ENCODE measurements around the gene LRMDA. TPM values are rescaled to one million over a fixed set of nuclear protein-coding genes. Genes with fewer than 3 reads are reported as not detected.

LRMDA gene
- total RNA-seq, 2 experiments from 2014 or later, result not detected

DNA sequence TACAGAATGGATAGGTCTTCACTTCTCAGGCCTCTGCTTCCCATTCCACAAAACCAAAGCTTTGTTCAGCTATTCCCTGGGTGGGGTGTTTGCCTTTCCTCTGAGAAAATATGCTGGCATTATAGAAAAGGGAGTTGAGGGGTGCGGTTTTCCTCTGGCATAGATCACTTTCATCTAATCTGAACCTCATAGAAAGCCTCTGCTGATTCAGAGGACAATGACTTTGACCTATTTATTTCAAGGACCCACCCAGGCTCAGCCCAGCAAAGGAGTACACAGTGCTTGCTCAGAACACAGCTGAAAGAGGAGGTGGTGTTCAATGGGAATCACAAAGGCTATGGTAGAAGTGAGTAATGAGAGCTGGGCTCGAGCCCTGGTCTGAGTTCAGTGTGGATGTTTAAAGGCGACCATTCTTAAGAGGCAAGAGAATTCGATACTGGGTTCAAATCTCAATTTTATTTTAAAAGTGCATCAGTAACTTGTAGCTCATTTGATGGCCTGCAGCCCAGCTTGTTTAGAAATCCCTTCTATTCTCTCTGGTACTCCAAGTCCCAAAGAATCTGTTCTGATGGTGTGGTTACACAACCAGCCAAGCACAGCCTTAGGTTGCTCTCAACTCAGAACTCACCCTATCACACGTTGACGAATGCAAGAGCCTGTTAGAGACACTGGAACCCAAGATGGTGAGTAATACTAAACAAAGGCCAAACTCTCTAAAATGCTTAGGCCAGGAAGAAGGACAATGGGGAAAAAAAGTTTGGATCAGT lies 1012.8 kb downstream of the LRMDA start:
- ChIA-PET POLR2A (no interaction called here), CTCF (no interaction called here)

DNA sequence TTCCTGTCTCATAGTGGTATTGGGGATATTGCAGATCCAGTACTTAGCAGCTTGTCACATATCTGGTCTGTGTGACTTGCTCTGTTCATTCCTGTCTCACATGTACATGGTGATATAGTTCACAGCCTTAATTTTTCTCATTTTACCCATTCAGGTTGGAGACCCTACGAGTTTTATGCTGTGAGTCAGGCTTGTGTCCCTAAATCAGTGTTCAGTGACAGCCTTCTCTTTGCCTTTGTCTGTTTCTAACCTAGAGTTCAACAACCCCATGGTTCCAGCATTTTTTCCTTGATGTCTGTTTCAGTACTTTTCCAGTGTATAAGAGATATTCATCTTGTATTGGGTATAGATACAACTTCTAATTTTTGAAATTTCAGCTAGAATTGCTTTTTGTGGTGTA lies 1016.2 kb downstream of the LRMDA start:
- POLR2A ChIA-PET, result no interaction called here
- CTCF ChIA-PET, result no interaction called here

- ChIA-PET POLR2A (no interaction called here), CTCF (no interaction called here)
These were observed 1020.5 kb downstream of the LRMDA start for GRCh38 chr10:76451911-76452310.

- POLR2A ChIA-PET, result no interaction called here
- CTCF ChIA-PET, result no interaction called here
These were observed 1021.9 kb downstream of the LRMDA start for GRCh38 chr10:76453332-76453731.

- CTCF ChIA-PET, result no interaction called here
These were observed 1022.6 kb downstream of the LRMDA start for GRCh38 chr10:76453997-76454396.

GRCh38 chr10:76454506-76455140 lies 1023.2 kb downstream of the LRMDA start:
- CTCF ChIA-PET, result no interaction called here

More at GRCh38 chr10:76453997-76454396, 1022.6 kb downstream of the LRMDA start:
- POLR2A ChIA-PET, result no interaction called here

DNA sequence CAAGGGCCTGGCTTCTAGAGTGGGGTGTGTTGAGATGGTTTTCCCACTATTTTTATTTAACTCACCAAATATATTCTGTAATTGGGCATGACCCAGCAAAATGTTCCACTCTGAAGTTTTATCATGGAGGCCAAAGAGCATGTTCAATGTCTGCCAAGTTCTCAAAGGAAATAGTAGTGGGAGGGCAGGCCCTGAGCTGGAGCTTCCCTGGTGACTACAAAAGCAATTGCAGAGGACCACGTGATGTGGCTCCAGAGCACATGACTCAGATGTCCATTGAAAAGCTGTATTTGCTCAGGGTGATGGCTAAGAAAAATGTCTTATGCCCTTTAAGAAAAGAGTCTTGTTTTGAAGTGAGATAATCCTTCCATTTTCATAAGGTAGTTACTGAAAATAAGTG lies 1024.8 kb downstream of the LRMDA start:
- CTCF ChIA-PET, result no interaction called here
- POLR2A ChIA-PET, result no interaction called here

More at GRCh38 chr10:76454506-76455140, 1023.2 kb downstream of the LRMDA start:
- POLR2A ChIA-PET, result no interaction called here

DNA sequence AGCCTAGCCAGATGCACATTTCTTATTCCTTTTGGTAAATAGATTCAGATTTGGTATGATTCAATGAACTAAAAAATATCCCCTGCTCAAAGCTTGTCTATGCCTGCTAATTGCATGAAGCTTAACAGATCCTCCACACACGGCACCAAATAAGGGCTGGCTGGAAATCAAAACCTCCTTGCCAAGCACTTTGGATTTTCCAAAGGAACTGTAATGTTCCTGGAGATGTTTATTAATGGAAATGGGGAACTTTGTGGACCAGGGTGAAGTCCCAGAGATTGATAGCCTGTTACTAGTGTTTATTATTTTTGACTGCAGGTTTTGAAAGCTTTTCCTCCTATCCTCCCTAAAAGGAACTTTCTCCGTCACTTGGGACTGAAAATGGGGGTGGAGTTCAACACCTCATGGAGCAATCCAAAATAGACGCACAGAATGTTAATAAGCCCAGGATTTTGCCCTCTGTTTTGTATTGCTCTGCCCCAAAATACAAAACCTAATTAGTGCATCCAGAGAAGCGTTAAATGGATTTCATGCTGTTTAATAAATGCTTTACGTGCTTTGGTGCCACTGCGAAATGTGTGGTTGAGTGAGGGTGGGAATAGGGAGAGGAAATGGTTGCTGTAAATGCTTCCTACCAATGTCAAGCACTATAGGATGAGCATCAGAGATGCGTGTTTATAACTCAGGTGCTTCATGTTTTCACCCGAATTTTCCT lies 1027.7 kb downstream of the LRMDA start:
- ChIA-PET CTCF (no interaction called here), POLR2A (no interaction called here)

DNA sequence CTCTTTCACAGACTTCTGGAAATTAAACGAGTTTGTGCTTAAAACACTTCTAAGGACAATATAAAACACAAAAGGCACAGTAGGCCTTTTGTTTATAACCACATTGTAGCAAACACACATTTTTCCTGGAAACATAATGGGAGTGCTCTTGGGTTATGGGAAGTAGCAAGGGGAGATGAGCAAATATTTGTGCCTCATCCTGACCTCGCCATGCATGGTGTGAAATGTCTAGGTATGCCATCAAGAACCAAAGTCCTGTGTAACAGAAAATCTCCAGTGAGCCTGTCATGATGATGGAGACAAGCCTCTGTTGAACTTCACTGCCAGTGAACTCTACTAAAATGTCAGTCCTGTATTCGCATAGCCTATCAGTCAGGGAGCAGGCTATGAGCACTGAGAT lies 1029.6 kb downstream of the LRMDA start:
- CTCF ChIA-PET, result no interaction called here
- POLR2A ChIA-PET, result no interaction called here

- ChIA-PET POLR2A (no interaction called here), CTCF (no interaction called here)
These were observed 1031.7 kb downstream of the LRMDA start for GRCh38 chr10:76463111-76463510.

- ChIA-PET POLR2A (no interaction called here), CTCF (no interaction called here)
These were observed 1035.5 kb downstream of the LRMDA start for GRCh38 chr10:76466836-76467503.

- CTCF ChIA-PET, result no interaction called here
- POLR2A ChIA-PET, result no interaction called here
These were observed 1038.3 kb downstream of the LRMDA start for GRCh38 chr10:76469675-76470074.

DNA sequence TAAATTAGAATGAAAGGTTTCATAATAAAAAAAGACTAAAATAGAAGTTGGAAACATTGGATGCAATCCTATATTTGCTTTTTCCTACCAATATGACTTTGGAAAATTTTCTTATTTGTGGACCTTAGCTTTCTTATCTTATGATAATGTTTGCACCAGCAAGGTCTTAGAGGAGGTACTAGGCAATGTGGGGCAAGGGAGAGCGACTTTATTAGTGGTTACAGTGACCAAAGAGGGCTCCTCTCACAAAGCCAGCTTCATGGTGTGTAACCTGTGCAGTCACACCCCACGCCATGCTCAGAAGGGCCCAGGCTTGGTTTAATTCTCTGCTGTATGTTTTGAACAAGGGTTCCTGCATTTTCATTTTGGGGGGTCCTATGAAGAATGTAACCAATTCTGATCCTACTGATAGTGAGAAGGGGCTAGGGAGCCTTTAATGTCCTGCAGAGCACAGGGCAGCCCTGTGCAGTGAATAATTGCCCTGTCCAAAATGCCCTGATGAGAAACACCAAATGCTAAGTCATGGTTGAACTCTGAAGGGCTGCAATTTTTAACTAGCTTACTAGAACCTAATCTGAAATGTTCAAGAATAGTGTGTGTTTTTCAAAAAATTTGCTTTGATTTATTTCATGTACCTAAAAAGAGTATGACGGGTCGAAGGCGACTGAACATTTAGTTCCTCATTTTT lies 1047.8 kb downstream of the LRMDA start:
- ChIA-PET CTCF (no interaction called here), POLR2A (no interaction called here)

GRCh38 chr10:76481178-76481577 lies 1049.8 kb downstream of the LRMDA start:
- POLR2A ChIA-PET, result no interaction called here
- CTCF ChIA-PET, result no interaction called here

- CTCF ChIA-PET, result no interaction called here
- POLR2A ChIA-PET, result no interaction called here
These were observed 1056.2 kb downstream of the LRMDA start for GRCh38 chr10:76487582-76487981.

- ChIA-PET POLR2A (no interaction called here), CTCF (no interaction called here)
These were observed 1057.2 kb downstream of the LRMDA start for GRCh38 chr10:76488602-76489001.

DNA sequence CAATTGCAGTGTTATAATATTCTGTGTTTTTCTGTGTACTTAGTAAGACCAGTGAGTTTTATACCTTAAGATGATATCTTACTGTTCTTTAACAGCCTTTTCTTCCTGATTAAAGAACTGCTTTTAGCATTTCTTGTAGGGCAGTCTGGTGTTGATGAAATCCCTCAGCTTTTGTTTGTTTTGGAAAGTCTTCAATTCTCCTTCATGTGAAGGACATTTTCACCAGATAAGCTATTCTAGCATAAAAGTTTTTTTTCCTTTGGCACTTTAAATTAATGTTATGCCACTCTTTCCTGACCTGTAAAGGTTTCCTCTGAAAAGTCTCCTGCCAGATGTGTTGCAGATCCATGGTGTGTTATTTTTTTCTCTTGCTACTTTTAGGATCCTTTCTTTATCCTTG lies 1059.8 kb downstream of the LRMDA start:
- ChIA-PET CTCF (no interaction called here), POLR2A (no interaction called here)

DNA sequence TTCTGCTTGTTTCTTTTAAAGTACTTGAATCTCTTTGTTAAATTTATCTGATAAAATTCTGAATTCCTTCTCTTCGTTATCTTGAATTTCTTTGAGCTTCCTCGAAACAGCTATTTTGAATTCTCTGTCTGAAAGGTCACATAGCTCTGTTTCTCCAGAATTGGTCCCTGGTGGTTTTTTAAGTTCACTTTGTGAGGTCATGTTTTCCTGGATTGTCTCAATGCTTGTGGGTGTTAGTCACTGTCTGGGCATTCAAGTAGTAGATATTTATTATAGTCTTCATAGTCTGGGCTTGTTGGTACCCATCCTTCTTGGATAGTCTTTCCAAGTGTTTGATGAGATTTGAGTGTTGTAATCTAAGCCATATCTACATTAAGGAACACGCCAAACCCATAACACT lies 1060.6 kb downstream of the LRMDA start:
- ChIA-PET CTCF (no interaction called here), POLR2A (no interaction called here)

- ChIA-PET CTCF (no interaction called here), POLR2A (no interaction called here)
These were observed 1061.5 kb downstream of the LRMDA start for GRCh38 chr10:76492678-76493472.

GRCh38 chr10:76497666-76498065 lies 1066.2 kb downstream of the LRMDA start:
- ChIA-PET POLR2A (no interaction called here), CTCF (no interaction called here)
